GM12878 (cell line): ENCODE data around the gene PLBD1. TPM values are rescaled to one million over a fixed set of nuclear protein-coding genes. Genes with fewer than 3 reads are reported as not detected.

Source experiments
- ATAC-seq: fragments of 200-7000 bp; cut with Tn5 transposase; 3 replicates; pipeline ENCODE4 v1.9.1; 2020; ENCODE audit warnings: mild to moderate bottlenecking, moderate library complexity
- BruUV-seq: library from RNA; stranded (reverse); fragments of 400-500 nt; replicated peaks from 2 replicates; lab custom pipeline; 2021; lab: Mats Ljungman, UMichigan
- CTCF ChIA-PET: fragments of 300-600 bp; sonication (Branson Sonifier 250); formaldehyde crosslinking; extraction: SDS; loops from one replicate; lab custom pipeline; 2021; ENCODE audit warnings: inconsistent platforms; lab: Yijun Ruan, JAX
- POLR2A ChIA-PET: fragments of 350-600 bp; formaldehyde crosslinking; extraction: SDS; loops from one replicate; lab custom pipeline; 2021; ENCODE audit warnings: inconsistent platforms; lab: Charles Lee
- RAD21 ChIA-PET: fragments of 300-600 bp; sonication (Branson Sonifier 250); formaldehyde crosslinking; loops from one replicate; lab custom pipeline; 2023; ENCODE audit warnings: antibody characterized with exemption; ENCODE audit not compliant: unreplicated experiment; lab: Charles Lee
- SMC1A ChIA-PET: fragments of 300-600 bp; sonication (Branson Sonifier 250); formaldehyde crosslinking; loops from one replicate; lab custom pipeline; 2023; ENCODE audit not compliant: unreplicated experiment, uncharacterized antibody; lab: Charles Lee
- DNase-seq: peaks from one replicate; pipeline ENCODE4 v3.0.0-alpha.2; 2011; ENCODE audit warnings: low read depth, low spot score
- FAIRE-seq: peaks from 3 replicates; lab custom pipeline; 2011; peaks lifted over from hg19 to GRCh38; lab: Jason Lieb, UNC
- H2AFZ ChIP-seq: 2 replicates; pipeline ENCODE4 v1.6.0; 2011; ENCODE audit warnings: low read depth, low read length, control low read depth; ENCODE audit not compliant: control insufficient read depth
- H3K27ac ChIP-seq: 2 replicates; pipeline ENCODE4 v1.5.1; 2011; ENCODE audit warnings: control low read depth; ENCODE audit not compliant: control insufficient read depth, insufficient read depth
- H3K27me3 ChIP-seq, 2 experiments: replicated peaks in 1 of 2; 2 replicates each; pipeline versions ENCODE4 v1.6.0 to v1.6.1; 2011; ENCODE audit warnings: low read length in 1 of 2; ENCODE audit not compliant: control insufficient read depth in 2 of 2, insufficient read depth in 2 of 2
- H3K36me3 ChIP-seq, 2 experiments: 2 replicates each; pipeline ENCODE4 v1.5.1; 2011; ENCODE audit warnings: low read length in 1 of 2; ENCODE audit not compliant: control insufficient read depth in 2 of 2, insufficient read depth in 2 of 2
- H3K4me1 ChIP-seq: 2 replicates; pipeline ENCODE4 v1.6.1; 2011; ENCODE audit warnings: mild to moderate bottlenecking, low read length, moderate library complexity, mixed read lengths; ENCODE audit not compliant: control insufficient read depth, insufficient read depth
- H3K4me2 ChIP-seq: 2 replicates; pipeline ENCODE4 v1.6.0; 2011; ENCODE audit warnings: control low read depth; ENCODE audit not compliant: control insufficient read depth, insufficient read depth
- H3K4me3 ChIP-seq: fragments of 200-600 bp; sonication (generic); 2 replicates; pipeline ENCODE4 v1.5.1; 2016
- H3K79me2 ChIP-seq: 2 replicates; pipeline ENCODE4 v1.6.0; 2011; ENCODE audit warnings: low read length; ENCODE audit not compliant: control insufficient read depth, insufficient read depth
- H3K9ac ChIP-seq: 2 replicates; pipeline ENCODE4 v1.8.0; 2011; ENCODE audit warnings: low read length, control low read depth, mixed read lengths; ENCODE audit not compliant: control insufficient read depth, insufficient read depth
- H3K9me3 ChIP-seq: replicated peaks from 3 replicates; pipeline ENCODE4 v1.5.1; 2011; ENCODE audit warnings: mild to moderate bottlenecking, low read length; ENCODE audit not compliant: control insufficient read depth, insufficient read depth
- H4K20me1 ChIP-seq: 2 replicates; pipeline ENCODE4 v1.6.0; 2011; ENCODE audit not compliant: control insufficient read depth, insufficient read depth
- ATF3 ChIP-seq: IDR thresholded peaks from 2 replicates; pipeline ENCODE4 v1.6.1; 2011; ENCODE audit warnings: low read depth, mild to moderate bottlenecking, low read length, moderate library complexity, borderline replicate concordance; ENCODE audit errors: extremely low read depth
- CEBPB ChIP-seq, 2 experiments: fragments of 150-350 bp in 1 of 2; IDR thresholded peaks; 2 replicates each; pipeline ENCODE4 v1.6.1; 2012 to 2014; ENCODE audit warnings: low read depth in 2 of 2, low read length in 2 of 2, borderline replicate concordance in 1 of 2, inconsistent platforms in 1 of 2
- ETV6 ChIP-seq, 2 experiments: fragments of 450-650 bp in 1 of 2; IDR thresholded peaks in 1 of 2; conservative IDR thresholded peaks in 1 of 2; 2 replicates each; pipeline ENCODE4 v1.6.1; 2014; ENCODE audit warnings: antibody characterized with exemption in 1 of 2, borderline replicate concordance in 1 of 2, low read depth in 1 of 2, mild to moderate bottlenecking in 1 of 2, moderate library complexity in 1 of 2
- GABPA ChIP-seq: IDR thresholded peaks from 2 replicates; pipeline ENCODE4 v1.6.1; 2014; ENCODE audit warnings: antibody characterized with exemption, low read depth, mild to moderate bottlenecking, inconsistent platforms
- HDGF ChIP-seq: fragments of 450-650 bp; IDR thresholded peaks from 2 replicates; pipeline ENCODE4 v1.6.1; 2016; ENCODE audit warnings: antibody characterized with exemption
- KDM1A ChIP-seq: fragments of 200-600 bp; sonication (generic); IDR thresholded peaks from 2 replicates; pipeline ENCODE4 v1.6.1; 2016; ENCODE audit warnings: borderline replicate concordance
- MEF2B ChIP-seq: fragments of 450-650 bp; IDR thresholded peaks from 2 replicates; pipeline ENCODE4 v1.6.1; 2018; ENCODE audit warnings: mild to moderate bottlenecking, moderate library complexity; ENCODE audit not compliant: partially characterized antibody, poor library complexity, severe bottlenecking
- MYB ChIP-seq: fragments of 150-350 bp; IDR thresholded peaks from 2 replicates; pipeline ENCODE4 v1.6.1; 2014; ENCODE audit warnings: mild to moderate bottlenecking, low read depth, low read length, borderline replicate concordance
- NR2C1 ChIP-seq: fragments of 450-650 bp; IDR thresholded peaks from 2 replicates; pipeline ENCODE4 v1.6.1; 2017; ENCODE audit warnings: antibody characterized with exemption, mild to moderate bottlenecking, moderate library complexity
- SMAD1 ChIP-seq: fragments of 450-650 bp; IDR thresholded peaks from 2 replicates; pipeline ENCODE4 v1.6.1; 2018; ENCODE audit warnings: mild to moderate bottlenecking, low read depth; ENCODE audit not compliant: partially characterized antibody
- SPI1 ChIP-seq: IDR thresholded peaks from 2 replicates; pipeline ENCODE4 v1.6.1; 2011; ENCODE audit warnings: low read depth, mild to moderate bottlenecking, low read length, moderate library complexity, borderline replicate concordance; ENCODE audit not compliant: insufficient read depth
- STAT1 ChIP-seq: fragments of 450-650 bp; conservative IDR thresholded peaks from 2 replicates; pipeline ENCODE4 v1.6.1; 2014; ENCODE audit warnings: antibody characterized with exemption, mild to moderate bottlenecking
- USF1 ChIP-seq: IDR thresholded peaks from 2 replicates; pipeline ENCODE4 v1.6.1; 2011; ENCODE audit warnings: borderline replicate concordance, low read depth, mild to moderate bottlenecking, moderate library complexity, mixed read lengths, low read length; ENCODE audit not compliant: insufficient read depth; ENCODE audit errors: extremely low read length
- YY1 ChIP-seq: IDR thresholded peaks from 2 replicates; pipeline ENCODE4 v1.6.1; 2011; ENCODE audit warnings: low read depth, mild to moderate bottlenecking, low read length
- ZZZ3 ChIP-seq: IDR thresholded peaks from 2 replicates; pipeline ENCODE4 v1.6.1; 2011; ENCODE audit warnings: low read depth; ENCODE audit not compliant: control insufficient read depth, insufficient read length
- WGBS: methylation state at CpG from one replicate; pipeline ENCODE4 v1.1.6; 2016; ENCODE audit warnings: low lambda C conversion rate; ENCODE audit not compliant: insufficient replicate concordance, insufficient coverage; ENCODE audit errors: missing lambda C conversion rate; 5-methylcytosine and 5-hydroxymethylcytosine counted together
- in situ Hi-C: fragments of 300-500 bp; cut with MboI; formaldehyde crosslinking; loops from 9 replicates; pipeline ENCODE4 v1.14.3; 2018; ENCODE audit warnings: mixed read lengths
- intact Hi-C: fragments of 100-400 bp; cut with micrococcal nuclease; formaldehyde crosslinking; loops from one replicate; pipeline ENCODE4 v1.14.2; 2022; ENCODE audit not compliant: unreplicated experiment
- polyA plus RNA-seq, 11 experiments: library from polyadenylated mRNA; depleted of rRNA in 4 of 11; unstranded in 6 of 11; stranded (reverse) in 5 of 11; fragments of >200 nt; fragmentation: Nextera tagmentation in 4 of 11; fragmentation: Illumina TruSeq in 1 of 11; extraction: Ambion mirVana in 4 of 11; extraction: Trizol in 1 of 11; gene quantifications; 1 replicate in 1 of 11; 2 replicates in 10 of 11; pipeline versions ENCODE4 v1.2.1 to v1.2.3, GENCODE V29; 2011 to 2016; ENCODE audit warnings: inconsistent platforms in 2 of 11, missing spikeins in 2 of 11, low read depth in 1 of 11
- total RNA-seq, 4 experiments: library from RNA; depleted of rRNA in 3 of 4; stranded (reverse); fragments of >200 nt in 3 of 4; fragmentation: Illumina TruSeq in 1 of 4; extraction: Trizol in 1 of 4; gene quantifications; 2 replicates each; pipeline versions ENCODE4 v1.2.1 to v1.2.3, GENCODE V29; 2013 to 2021
- TF ChIP-seq, protein P1 (sequence below): fragments of 150-350 bp; IDR thresholded peaks from 2 replicates; pipeline ENCODE4 v1.6.1; 2016; ENCODE audit warnings: low read depth, low read length

PLBD1 gene
- total and polyA plus RNA-seq, 10 of the 15 experiments (the other 5 are each of a cell fraction or from before 2014, with no cell fraction given): 0.19 to 0.54 (median 0.27) TPM; not detected in 1

- H3K79me2 ChIP-seq: no peaks in the 10 kb centered on the region
- peaks cover 27% of the 10 kb centered on the region for H3K4me1 ChIP-seq
- ChIA-PET POLR2A (interaction anchor here (0.5 to 1.0 kb wide), 2 partner anchors 76 to 333 kb away, joined by 3 to 5 read pairs; no protein-coding TSS in a partner anchor), RAD21 (interaction anchor here (1.5 to 2.5 kb wide), 2 partner anchors 137 to 157 kb away, joined by 4 to 9 read pairs; no protein-coding TSS in a partner anchor), SMC1A (interaction anchor here (0.9 to 3.6 kb wide), 8 partner anchors 8 to 374 kb away, joined by 3 to 30 read pairs (median 6); no protein-coding TSS in a partner anchor), CTCF (interaction anchor here (0.6 to 1.6 kb wide), 6 partner anchors 10 to 426 kb away, joined by 3 to 9 read pairs (median 4); no protein-coding TSS in a partner anchor)
- H3K9ac ChIP-seq: no peak overlapping the region
- DNase-seq (no peak), ATAC-seq (no peak), FAIRE-seq (no peak)
- no peak overlapping the region for H3K4me2 ChIP-seq
- peaks cover 18% of the 10 kb centered on the region for H3K9me3 ChIP-seq
- no peak overlapping the region for H3K27ac ChIP-seq
- H3K4me3 ChIP-seq: no peak overlapping the region
- no TSS peak for BruUV-seq
- in situ Hi-C loops: loop anchor here (10.0 kb wide), 1 partner anchor 343 kb away; no protein-coding TSS in a partner anchor
- intact Hi-C loops: loop anchor here (5.0 to 10.0 kb wide), 3 partner anchors 34 to 343 kb away; partner anchors contain the start of gene ATF7IP
- no peaks in the 10 kb centered on the region for H3K36me3 ChIP-seq
- 93% methylated on average over 3 of the region's 3 CpGs for WGBS
- H4K20me1 ChIP-seq: no peaks in the 10 kb centered on the region
- no peak overlapping the region for H2AFZ ChIP-seq
- no peaks in the 10 kb centered on the region for H3K27me3 ChIP-seq
- no peak for TF ChIP-seq GABPA
- no peak for TF ChIP-seq ATF3
- no peak for TF ChIP-seq HDGF
- TF ChIP-seq ZZZ3: no peak
- TF ChIP-seq SPI1: no peak
- no peak for TF ChIP-seq KDM1A
- TF ChIP-seq NR2C1: no peak
- TF ChIP-seq MYB: no peak
- no peak for TF ChIP-seq YY1
- no peak for TF ChIP-seq STAT1
- no peak for TF ChIP-seq MEF2B
- TF ChIP-seq, protein P1, sequence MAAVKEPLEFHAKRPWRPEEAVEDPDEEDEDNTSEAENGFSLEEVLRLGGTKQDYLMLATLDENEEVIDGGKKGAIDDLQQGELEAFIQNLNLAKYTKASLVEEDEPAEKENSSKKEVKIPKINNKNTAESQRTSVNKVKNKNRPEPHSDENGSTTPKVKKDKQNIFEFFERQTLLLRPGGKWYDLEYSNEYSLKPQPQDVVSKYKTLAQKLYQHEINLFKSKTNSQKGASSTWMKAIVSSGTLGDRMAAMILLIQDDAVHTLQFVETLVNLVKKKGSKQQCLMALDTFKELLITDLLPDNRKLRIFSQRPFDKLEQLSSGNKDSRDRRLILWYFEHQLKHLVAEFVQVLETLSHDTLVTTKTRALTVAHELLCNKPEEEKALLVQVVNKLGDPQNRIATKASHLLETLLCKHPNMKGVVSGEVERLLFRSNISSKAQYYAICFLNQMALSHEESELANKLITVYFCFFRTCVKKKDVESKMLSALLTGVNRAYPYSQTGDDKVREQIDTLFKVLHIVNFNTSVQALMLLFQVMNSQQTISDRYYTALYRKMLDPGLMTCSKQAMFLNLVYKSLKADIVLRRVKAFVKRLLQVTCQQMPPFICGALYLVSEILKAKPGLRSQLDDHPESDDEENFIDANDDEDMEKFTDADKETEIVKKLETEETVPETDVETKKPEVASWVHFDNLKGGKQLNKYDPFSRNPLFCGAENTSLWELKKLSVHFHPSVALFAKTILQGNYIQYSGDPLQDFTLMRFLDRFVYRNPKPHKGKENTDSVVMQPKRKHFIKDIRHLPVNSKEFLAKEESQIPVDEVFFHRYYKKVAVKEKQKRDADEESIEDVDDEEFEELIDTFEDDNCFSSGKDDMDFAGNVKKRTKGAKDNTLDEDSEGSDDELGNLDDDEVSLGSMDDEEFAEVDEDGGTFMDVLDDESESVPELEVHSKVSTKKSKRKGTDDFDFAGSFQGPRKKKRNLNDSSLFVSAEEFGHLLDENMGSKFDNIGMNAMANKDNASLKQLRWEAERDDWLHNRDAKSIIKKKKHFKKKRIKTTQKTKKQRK: no peak
- TF ChIP-seq CEBPB (IDR thresholded peaks at IDR 0.05; ENCODE audit: borderline replicate concordance in 1 of 2, low read depth in 2 of 2, low read length in 2 of 2): no peak
- TF ChIP-seq USF1: no peak
- TF ChIP-seq ETV6 (conservative IDR thresholded peaks at IDR 0.05 in 1 of 2, IDR thresholded peaks at IDR 0.05 in 1 of 2; ENCODE audit: borderline replicate concordance in 1 of 2, low read depth in 1 of 2): no peak
- no peak for TF ChIP-seq SMAD1
These were observed 44.0 kb upstream of the PLBD1 start for GRCh38 chr12:14611640-14612203.
